Neuronal stem cell (in vitro differentiated cells): ENCODE data around the gene ANKRD13B.
A peak's percentile ranks its signal among the peaks of the same experiment; 100 is the strongest.

Experiments
- DNase-seq: peaks from one replicate; pipeline ENCODE4 v3.0.0-alpha.2; 2013; ENCODE audit warnings: low spot score
- H2AFZ ChIP-seq: one replicate; pipeline ENCODE4 v1.6.1; 2013; ENCODE audit warnings: mild to moderate bottlenecking, low read length, inconsistent platforms
- H2AK5ac ChIP-seq: 2 replicates; pipeline ENCODE4 v1.6.1; 2013; ENCODE audit warnings: low read depth, mild to moderate bottlenecking, inconsistent platforms, low read length, moderate library complexity, mixed read lengths
- H2BK120ac ChIP-seq: 2 replicates; pipeline ENCODE4 v1.6.1; 2013; ENCODE audit warnings: low read depth, mild to moderate bottlenecking, inconsistent platforms, low read length, moderate library complexity, mixed read lengths
- H2BK12ac ChIP-seq: one replicate; pipeline ENCODE4 v1.6.1; 2013; ENCODE audit warnings: low read length, inconsistent platforms
- H2BK15ac ChIP-seq: 2 replicates; pipeline ENCODE4 v1.6.1; 2013; ENCODE audit warnings: mild to moderate bottlenecking, low read length, inconsistent platforms, mixed read lengths
- H2BK5ac ChIP-seq: one replicate; pipeline ENCODE4 v1.6.1; 2013; ENCODE audit warnings: inconsistent platforms, mild to moderate bottlenecking, low read length, moderate library complexity
- H3K14ac ChIP-seq: one replicate; pipeline ENCODE4 v1.6.1; 2013; ENCODE audit warnings: low read length, inconsistent platforms
- H3K18ac ChIP-seq: 2 replicates; pipeline ENCODE4 v1.6.1; 2013; ENCODE audit warnings: low read length, inconsistent platforms
- H3K23ac ChIP-seq: 2 replicates; pipeline ENCODE4 v1.6.1; 2013; ENCODE audit warnings: low read depth, mild to moderate bottlenecking, mixed read lengths, low read length, inconsistent platforms; ENCODE audit not compliant: poor library complexity
- H3K27ac ChIP-seq: replicated peaks from 3 replicates; pipeline ENCODE4 v1.5.1; 2013; ENCODE audit warnings: low read length, inconsistent platforms
- H3K27me3 ChIP-seq, 3 experiments: 2 replicates each; pipeline ENCODE4 v1.6.1; 2013; ENCODE audit warnings: low read length in 3 of 3, mild to moderate bottlenecking in 2 of 3, inconsistent platforms in 1 of 3, low read depth in 1 of 3, mixed read lengths in 1 of 3, moderate library complexity in 1 of 3; ENCODE audit not compliant: control insufficient read depth in 3 of 3, insufficient read depth in 3 of 3
- H3K36me3 ChIP-seq, 2 donors: replicated peaks in 1 of 2; 2 replicates each; pipeline ENCODE4 v1.6.1; 2013; ENCODE audit warnings: low read length in 2 of 2; ENCODE audit not compliant: control insufficient read depth in 2 of 2, insufficient read depth in 2 of 2
- H3K4ac ChIP-seq: 2 replicates; pipeline ENCODE4 v1.6.1; 2013; ENCODE audit warnings: inconsistent platforms, mild to moderate bottlenecking, low read length, moderate library complexity
- H3K4me1 ChIP-seq, 2 donors: 1 replicate in 1 of 2; 2 replicates in 1 of 2; pipeline ENCODE4 v1.6.1; 2013; ENCODE audit warnings: low read length in 2 of 2, low read depth in 1 of 2; ENCODE audit not compliant: control insufficient read depth in 2 of 2, insufficient read depth in 1 of 2
- H3K4me2 ChIP-seq: one replicate; pipeline ENCODE4 v1.6.1; 2013; ENCODE audit warnings: mild to moderate bottlenecking, low read length, inconsistent platforms; ENCODE audit not compliant: insufficient read depth, poor library complexity, severe bottlenecking
- H3K4me3 ChIP-seq, 2 donors: 2 replicates each; pipeline ENCODE4 v1.5.1; 2013; ENCODE audit warnings: low read length in 2 of 2, mild to moderate bottlenecking in 2 of 2, inconsistent platforms in 1 of 2, moderate library complexity in 1 of 2
- H3K79me1 ChIP-seq: one replicate; pipeline ENCODE4 v1.6.1; 2013; ENCODE audit warnings: low read depth, mild to moderate bottlenecking, inconsistent platforms, low read length, moderate library complexity
- H3K9ac ChIP-seq: one replicate; pipeline ENCODE4 v1.6.1; 2013; ENCODE audit warnings: mild to moderate bottlenecking, low read depth, low read length, inconsistent platforms; ENCODE audit not compliant: poor library complexity
- H3K9me3 ChIP-seq, 2 donors: replicated peaks in 1 of 2; 2 replicates each; pipeline versions ENCODE3 to v1.6.1; 2013; ENCODE audit warnings: low read length in 2 of 2, mild to moderate bottlenecking in 2 of 2, inconsistent platforms in 1 of 2, low read depth in 1 of 2, mixed read lengths in 1 of 2, moderate library complexity in 1 of 2; ENCODE audit not compliant: control insufficient read depth in 2 of 2, insufficient read depth in 1 of 2
- H4K8ac ChIP-seq: one replicate; pipeline ENCODE4 v1.6.1; 2013; ENCODE audit warnings: low read depth, mild to moderate bottlenecking, inconsistent platforms, low read length, moderate library complexity
- H4K91ac ChIP-seq: one replicate; pipeline ENCODE4 v1.6.1; 2013; ENCODE audit warnings: low read length, low read depth, mild to moderate bottlenecking, inconsistent platforms; ENCODE audit not compliant: poor library complexity
- WGBS, 2 donors: extraction: QIAGEN DNeasy Blood & Tissue Kit; methylation state at CpG; one replicate each; pipeline ENCODE4 v1.1.7; 2013; ENCODE audit warnings: missing lambda C conversion rate in 2 of 2, mixed read lengths in 1 of 2; ENCODE audit not compliant: insufficient read length in 2 of 2, insufficient replicate concordance in 1 of 2; ENCODE audit errors: extremely low coverage in 2 of 2; 5-methylcytosine and 5-hydroxymethylcytosine counted together

ANKRD13B gene

DNA sequence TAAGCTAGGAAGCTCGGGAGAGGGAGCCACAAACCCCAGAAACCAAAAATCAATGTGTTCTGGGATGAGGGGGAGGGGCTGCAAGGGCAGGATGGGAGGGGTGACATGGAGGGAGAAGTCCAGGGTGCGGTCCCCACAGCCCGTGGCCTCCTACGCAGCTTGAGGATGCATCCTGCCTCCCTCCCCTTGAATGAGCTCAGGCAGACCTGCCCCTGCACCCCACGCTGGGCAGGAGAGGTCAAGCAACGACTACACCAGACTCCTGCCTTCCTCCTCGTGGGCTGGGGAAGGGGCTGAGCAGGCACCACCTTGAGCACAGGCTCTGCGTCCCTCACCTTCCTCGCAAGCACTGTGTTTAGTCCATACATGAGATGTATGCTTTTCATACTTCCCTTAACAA, 3.9 kb downstream of the ANKRD13B start:
- H3K9ac ChIP-seq = peak overlapping the region; percentile 64
- peak overlapping the region; percentile 83 for H2BK5ac ChIP-seq
- peak overlapping the region; percentile 59 for H3K4ac ChIP-seq
- no peak overlapping the region for H3K27ac ChIP-seq
- H3K27me3 ChIP-seq = no peaks in the 10 kb centered on the region
- H3K14ac ChIP-seq = peak overlapping the region; percentile 58
- DNase-seq = no peak
- H2AK5ac ChIP-seq = peak overlapping the region; percentile 58
- no peak overlapping the region for H4K8ac ChIP-seq
- H3K36me3 ChIP-seq = no peaks in the 10 kb centered on the region
- peaks cover 11% of the 10 kb centered on the region for H3K79me1 ChIP-seq
- peak overlapping the region; percentile 46 for H3K23ac ChIP-seq
- no peak overlapping the region for H3K4me3 ChIP-seq
- no peak overlapping the region for H3K4me2 ChIP-seq
- H2BK12ac ChIP-seq = peak overlapping the region; percentile 98
- H2AFZ ChIP-seq = no peak overlapping the region
- peak overlapping the region; percentile 42 for H2BK120ac ChIP-seq
- no peaks in the 10 kb centered on the region for H3K9me3 ChIP-seq
- H3K4me1 ChIP-seq = peaks cover 36 to 44% of the 10 kb centered on the region in 2 donors
- H4K91ac ChIP-seq = peak overlapping the region; percentile 77
- H3K18ac ChIP-seq = peak overlapping the region; percentile 96
- H2BK15ac ChIP-seq = peak overlapping the region; percentile 91
- WGBS, 2 donors = no CpG with 5 or more reads among the region's 9 CpGs

DNA sequence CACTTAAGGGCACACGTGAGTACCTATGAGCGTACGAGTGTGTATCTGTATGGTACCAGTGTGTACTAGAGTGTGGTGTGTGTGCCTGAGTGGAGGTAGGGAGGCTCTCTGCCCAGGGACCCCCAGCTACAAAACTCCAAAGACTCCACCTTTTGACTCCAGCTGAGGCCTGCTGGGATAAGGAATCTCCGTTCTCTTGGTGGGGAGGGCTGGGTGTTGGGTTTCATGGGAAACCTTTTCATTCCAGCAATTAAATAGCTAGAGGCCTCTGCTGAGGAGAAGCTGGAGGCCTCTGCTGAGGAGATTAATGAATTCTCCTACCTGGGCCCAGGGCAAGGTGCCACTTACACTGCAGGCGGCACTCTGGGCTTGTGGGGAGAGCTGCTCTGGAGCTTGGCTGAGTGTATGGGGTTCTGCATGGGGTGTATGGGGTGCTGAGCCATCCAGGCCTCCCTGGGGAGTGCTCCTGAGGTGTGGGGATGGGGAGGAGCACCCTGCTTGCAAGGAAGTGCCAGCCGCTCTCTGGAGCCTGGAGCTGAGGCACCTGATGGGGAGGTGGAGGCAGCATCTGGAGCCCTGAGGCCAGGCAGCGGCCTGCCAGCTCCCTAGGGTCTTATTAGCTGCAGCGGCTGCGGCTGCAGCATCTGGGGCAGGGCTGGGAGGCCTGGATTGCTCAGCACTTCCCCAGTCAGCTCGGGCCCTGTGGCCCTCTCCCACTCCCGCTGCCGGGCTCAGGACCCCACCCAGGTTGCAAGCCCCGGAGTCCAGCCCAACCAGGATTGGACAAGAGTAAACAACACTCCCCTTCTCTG, 4.6 kb downstream of the ANKRD13B start:
- no peak for DNase-seq

DNA sequence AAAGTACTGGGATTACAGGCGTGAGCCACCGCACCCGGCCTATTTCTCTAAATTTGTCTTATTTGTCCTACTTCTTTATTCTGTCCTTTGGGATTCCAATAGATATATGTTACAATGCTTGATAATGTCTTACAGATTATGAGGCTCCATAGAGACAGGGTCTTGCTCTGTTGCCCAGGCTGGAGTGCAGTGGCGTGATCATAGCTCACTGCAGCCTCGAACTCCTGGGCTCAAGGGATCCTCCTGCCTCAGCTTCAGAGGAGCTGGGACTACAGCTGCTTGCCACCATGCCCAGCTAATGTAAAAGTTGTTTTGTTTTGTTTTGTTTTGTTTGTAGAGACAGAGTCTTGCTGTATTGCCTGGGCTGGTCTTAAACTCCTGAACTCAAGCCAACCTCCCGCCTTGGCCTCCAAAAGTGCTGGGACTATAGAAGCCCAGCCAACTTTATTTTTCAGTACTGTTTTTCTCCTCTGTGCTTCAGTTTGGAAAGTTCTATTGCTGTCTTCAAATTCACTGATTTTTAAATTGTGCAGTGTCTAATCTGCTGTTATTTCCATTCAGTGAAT, 10.3 kb downstream of the ANKRD13B start:
- WGBS, 2 donors = no CpG with 5 or more reads among the region's 6 CpGs
- Histone ChIP-seq H2BK15ac (no peak overlapping the region), H3K9ac (no peak overlapping the region), H3K4me1 (peaks cover 0 to 9% of the 10 kb centered on the region in 2 donors), H3K4me2 (no peak overlapping the region), H3K18ac (no peak overlapping the region), H3K36me3 (peaks cover 0 to 4% of the 10 kb centered on the region in 2 donors), H2AK5ac (no peak overlapping the region), H3K27ac (no peak overlapping the region), H3K9me3 (no peaks in the 10 kb centered on the region), H2BK120ac (no peak overlapping the region), H2BK5ac (no peak overlapping the region), H2AFZ (no peak overlapping the region), H2BK12ac (no peak overlapping the region), H3K23ac (no peak overlapping the region), H3K4me3 (no peak overlapping the region), H4K8ac (no peak overlapping the region), H3K14ac (no peak overlapping the region), H3K27me3 (peaks cover 0 to 1% (median 0%) of the 10 kb centered on the region in 3 experiments), H3K4ac (no peak overlapping the region), H3K79me1 (peaks cover 3% of the 10 kb centered on the region), H4K91ac (no peak overlapping the region)
- DNase-seq = no peak

More for the DNA sequence above, 4.6 kb downstream of the ANKRD13B start:
- Histone ChIP-seq H3K27ac (peak overlapping the region; percentile 75), H4K91ac (peak overlapping the region; percentile 77), H3K4ac (no peak overlapping the region), H3K14ac (peak overlapping the region; percentile 58), H2BK12ac (peak overlapping the region; percentile 98), H3K79me1 (peaks cover 11% of the 10 kb centered on the region), H2BK15ac (peak overlapping the region; percentile 91), H3K4me2 (peak overlapping the region; percentile 14), H3K23ac (no peak overlapping the region), H4K8ac (no peak overlapping the region), H3K4me1 (peaks cover 29 to 36% of the 10 kb centered on the region in 2 donors), H2BK120ac (no peak overlapping the region), H3K9ac (no peak overlapping the region), H2AFZ (no peak overlapping the region), H2AK5ac (peak overlapping the region; percentile 58), H3K18ac (peak overlapping the region; percentile 96), H3K4me3 (no peak overlapping the region), H3K9me3 (no peaks in the 10 kb centered on the region), H3K36me3 (no peaks in the 10 kb centered on the region), H3K27me3 (no peaks in the 10 kb centered on the region), H2BK5ac (peak overlapping the region; percentile 83)
- no CpG with 5 or more reads among the region's 13 CpGs for WGBS, 2 donors

DNA sequence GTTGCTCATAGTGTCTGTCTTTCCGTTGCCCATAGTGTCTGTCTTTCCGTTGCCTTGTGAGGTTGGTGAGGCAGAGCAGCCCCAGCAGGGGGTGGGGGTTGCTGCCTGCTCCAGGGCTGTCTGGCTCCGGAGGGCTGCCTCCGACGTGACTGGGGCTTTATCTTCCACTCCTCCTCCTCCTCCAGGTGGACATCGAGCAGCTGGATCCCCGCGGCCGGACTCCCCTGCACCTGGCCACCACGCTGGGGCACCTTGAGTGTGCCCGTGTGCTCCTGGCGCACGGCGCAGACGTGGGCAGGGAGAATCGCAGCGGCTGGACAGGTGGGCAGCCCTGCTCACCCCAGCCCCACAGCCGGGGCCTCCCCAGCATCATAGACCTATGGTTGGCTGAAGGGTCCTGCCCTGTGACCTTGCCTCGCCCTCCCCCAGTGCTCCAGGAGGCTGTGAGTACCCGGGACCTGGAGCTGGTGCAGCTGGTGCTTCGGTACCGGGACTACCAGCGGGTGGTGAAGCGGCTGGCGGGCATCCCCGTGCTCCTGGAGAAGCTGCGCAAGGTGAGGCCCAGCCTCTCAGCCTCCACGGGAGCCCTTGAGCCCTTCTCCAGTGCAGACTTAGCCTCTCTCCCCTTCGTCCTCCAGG, 14.7 kb downstream of the ANKRD13B start:
- Histone ChIP-seq H3K79me1 (peaks cover 4% of the 10 kb centered on the region), H2BK120ac (no peak overlapping the region), H3K27me3 (peaks cover 0 to 1% (median 0%) of the 10 kb centered on the region in 3 experiments), H3K4me1 (no peaks in the 10 kb centered on the region), H3K18ac (peak overlapping the region; percentile 17), H2BK12ac (no peak overlapping the region), H3K23ac (no peak overlapping the region), H2AK5ac (peak overlapping the region; percentile 83), H2AFZ (no peak overlapping the region), H3K14ac (peak overlapping the region; percentile 17), H3K36me3 (peaks cover 3 to 43% of the 10 kb centered on the region in 2 donors), H3K4me3 (no peak overlapping the region), H4K91ac (no peak overlapping the region), H3K4ac (no peak overlapping the region), H3K9me3 (peaks cover 0 to 1% of the 10 kb centered on the region in 2 donors), H2BK15ac (peak overlapping the region; percentile 49), H3K4me2 (no peak overlapping the region), H2BK5ac (peak overlapping the region; percentile 53), H4K8ac (no peak overlapping the region), H3K9ac (no peak overlapping the region), H3K27ac (no peak overlapping the region)
- DNase-seq = no peak
- WGBS, 2 donors = no CpG with 5 or more reads among the region's 29 CpGs
